DMS 273 treated with DMSO at 0.1 percent for 48 hours (cell line): ENCODE data around the gene RPL10.
"Not testable (repeated sequence)": the region's sequence is repeated elsewhere in the genome, so short reads cannot be mapped to it uniquely, and the experiment has no call there.

Experiments used
- DNase-seq: peaks from one replicate; lab custom pipeline; 2025; lab: John Stamatoyannopoulos, UW

The RPL10 gene

GRCh38 chrX:154378059-154378798 is 19.9 kb upstream of the RPL10 start:
- no peak for DNase-seq

- peak; percentile 97 for DNase-seq
These were observed 19.2 kb upstream of the RPL10 start, which contains the start of gene EMD for GRCh38 chrX:154378799-154379568. TSS of gene EMD (plus strand) at chrX:154379295. CDS start at chrX:154379485, 190 bp downstream.

- no peak for DNase-seq
These were observed 18.6 kb upstream of the RPL10 start for GRCh38 chrX:154379569-154379951.

GRCh38 chrX:154380153-154380552 is 18.0 kb upstream of the RPL10 start:
- DNase-seq: no peak

- no peak for DNase-seq
These were observed 17.4 kb upstream of the RPL10 start for GRCh38 chrX:154380787-154381186.

GRCh38 chrX:154381271-154381670 is 16.9 kb upstream of the RPL10 start:
- no peak for DNase-seq

- DNase-seq: no peak
These were observed 15.6 kb upstream of the RPL10 start for GRCh38 chrX:154382483-154383069.

GRCh38 chrX:154383359-154384283 is 14.6 kb upstream of the RPL10 start:
- no peak for DNase-seq

- no peak for DNase-seq
These were observed 13.8 kb upstream of the RPL10 start for GRCh38 chrX:154384284-154384892.

- not testable (repeated sequence) for DNase-seq
These were observed 10.1 kb upstream of the RPL10 start for GRCh38 chrX:154388094-154388493.

GRCh38 chrX:154388649-154389048 is 9.5 kb upstream of the RPL10 start:
- not testable (repeated sequence) for DNase-seq

- not testable (repeated sequence) for DNase-seq
These were observed 8.1 kb upstream of the RPL10 start for GRCh38 chrX:154389812-154390747.

GRCh38 chrX:154396363-154396762 is 1.8 kb upstream of the RPL10 start:
- not testable (repeated sequence) for DNase-seq

- DNase-seq: no peak
These were observed 947 bp upstream of the RPL10 start for GRCh38 chrX:154396973-154397887.

GRCh38 chrX:154398668-154399526 is 720 bp downstream of the RPL10 start:
- DNase-seq: no peak

- no peak for DNase-seq
These were observed 1.6 kb downstream of the RPL10 start for GRCh38 chrX:154399527-154400368.

- DNase-seq: not testable (repeated sequence)
These were observed 2.2 kb downstream of the RPL10 start for GRCh38 chrX:154400369-154400817.
